SU-DHL-6 (cell line): Measurements from ENCODE around the gene PRSS56.

Experiments
- EZH2phosphoT487 ChIP-seq: fragments of 200-600 bp; sonication (generic), shearing (Covaris generic); conservative IDR thresholded peaks from 2 replicates; pipeline ENCODE4 v1.6.1; 2018; ENCODE audit warnings: mild to moderate bottlenecking, antibody characterized with exemption, low read length, moderate library complexity, mixed read lengths
- TF ChIP-seq, protein P1 (sequence below): fragments of 200-600 bp; sonication (generic); IDR thresholded peaks from one replicate; pipeline ENCODE4 v1.5.1; 2017; ENCODE audit warnings: antibody characterized with exemption, mild to moderate bottlenecking, low read length, moderate library complexity; ENCODE audit not compliant: insufficient read depth, poor library complexity, severe bottlenecking

DNA sequence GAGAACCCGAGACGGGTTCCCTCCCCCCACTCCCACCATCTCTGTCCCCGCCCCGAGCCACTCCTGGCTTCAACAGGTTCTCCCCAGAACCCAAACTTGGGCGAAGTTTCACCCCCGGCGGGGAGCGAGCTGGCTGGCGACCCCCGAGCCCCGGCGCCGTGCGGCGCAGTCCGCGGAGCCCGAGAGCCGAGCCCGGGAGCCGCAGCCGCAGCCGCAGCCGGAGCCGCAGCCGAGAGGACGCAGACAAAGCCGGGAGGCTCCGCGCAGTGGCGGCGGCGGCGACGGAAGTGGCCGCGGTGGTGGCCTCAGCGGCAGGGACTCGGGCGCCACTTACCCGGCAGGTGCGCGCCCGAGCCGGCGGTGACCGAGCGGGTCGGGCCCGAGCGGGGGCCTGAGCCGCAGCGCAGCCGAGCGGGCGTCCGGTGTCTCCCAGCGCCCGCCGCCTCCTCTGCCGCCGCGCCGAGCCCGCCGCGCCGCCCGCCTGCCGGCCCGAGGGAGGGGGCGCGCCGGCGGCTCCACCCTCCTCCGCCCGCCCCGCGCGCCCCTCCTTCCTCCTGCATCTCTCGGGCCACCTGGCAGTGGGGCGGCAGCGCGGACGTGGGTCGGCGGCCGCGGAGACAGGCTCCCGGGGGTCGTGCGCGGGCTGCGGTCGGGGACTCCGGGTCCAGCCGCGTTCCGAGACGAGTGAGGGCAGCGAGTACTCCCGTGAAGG lies 32.6 kb upstream of the PRSS56 start, which contains the start of gene ECEL1:
- TF ChIP-seq, protein P1, sequence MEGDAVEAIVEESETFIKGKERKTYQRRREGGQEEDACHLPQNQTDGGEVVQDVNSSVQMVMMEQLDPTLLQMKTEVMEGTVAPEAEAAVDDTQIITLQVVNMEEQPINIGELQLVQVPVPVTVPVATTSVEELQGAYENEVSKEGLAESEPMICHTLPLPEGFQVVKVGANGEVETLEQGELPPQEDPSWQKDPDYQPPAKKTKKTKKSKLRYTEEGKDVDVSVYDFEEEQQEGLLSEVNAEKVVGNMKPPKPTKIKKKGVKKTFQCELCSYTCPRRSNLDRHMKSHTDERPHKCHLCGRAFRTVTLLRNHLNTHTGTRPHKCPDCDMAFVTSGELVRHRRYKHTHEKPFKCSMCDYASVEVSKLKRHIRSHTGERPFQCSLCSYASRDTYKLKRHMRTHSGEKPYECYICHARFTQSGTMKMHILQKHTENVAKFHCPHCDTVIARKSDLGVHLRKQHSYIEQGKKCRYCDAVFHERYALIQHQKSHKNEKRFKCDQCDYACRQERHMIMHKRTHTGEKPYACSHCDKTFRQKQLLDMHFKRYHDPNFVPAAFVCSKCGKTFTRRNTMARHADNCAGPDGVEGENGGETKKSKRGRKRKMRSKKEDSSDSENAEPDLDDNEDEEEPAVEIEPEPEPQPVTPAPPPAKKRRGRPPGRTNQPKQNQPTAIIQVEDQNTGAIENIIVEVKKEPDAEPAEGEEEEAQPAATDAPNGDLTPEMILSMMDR, result no peak
- TF ChIP-seq EZH2phosphoT487, result no peak
